Smooth muscle cell of the brain vasculature (primary cell): Measurements from ENCODE around the gene PLA1A.

Experiments used
- DNase-seq: peaks from one replicate; pipeline ENCODE4 v3.0.0-alpha.2; 2012; ENCODE audit warnings: low read depth, low spot score

PLA1A gene

GRCh38 chr3:119636891-119637611 lies 39.4 kb downstream of the PLA1A start:
- no peak for DNase-seq

GRCh38 chr3:119637679-119638477 lies 40.2 kb downstream of the PLA1A start:
- DNase-seq: no peak

DNA sequence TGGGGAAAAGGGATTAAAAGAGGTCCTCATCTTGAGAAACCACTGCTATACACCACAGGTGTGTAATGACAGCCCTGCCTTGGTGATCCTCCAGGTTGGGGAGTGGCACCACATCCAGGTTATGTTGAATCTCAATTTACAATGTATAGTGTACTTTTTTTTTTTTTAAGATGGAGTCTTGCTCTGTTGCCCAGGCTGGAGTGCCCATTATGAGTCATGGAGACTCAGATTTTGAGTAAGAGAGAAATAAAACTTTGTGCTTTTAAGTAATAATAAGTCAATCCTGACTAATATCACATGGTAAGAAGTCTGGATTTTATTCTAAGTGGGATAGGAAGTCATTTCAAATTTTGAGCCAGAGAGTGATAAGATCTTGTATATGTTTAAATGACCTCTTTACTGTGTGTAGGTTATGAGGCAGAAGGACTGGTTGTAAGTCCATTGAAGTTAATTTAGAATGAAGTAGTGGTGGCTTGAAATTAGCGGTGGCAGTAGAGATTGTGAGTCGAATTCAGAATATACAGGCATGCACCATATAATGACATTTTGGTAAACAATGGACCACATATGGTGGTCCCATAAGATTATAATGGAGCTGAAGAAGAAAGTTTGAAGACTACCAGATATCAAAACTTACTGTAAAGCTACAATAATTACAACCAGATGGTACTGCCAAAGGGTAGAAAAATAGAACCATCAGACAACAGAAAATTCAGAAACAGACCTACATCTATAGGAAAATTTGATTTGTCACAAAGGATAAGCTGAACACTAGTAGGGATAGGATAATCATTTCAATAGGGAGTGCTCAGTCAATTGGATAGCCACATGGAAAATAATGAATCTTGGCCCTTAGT lies 42.0 kb downstream of the PLA1A start:
- DNase-seq: no peak

DNA sequence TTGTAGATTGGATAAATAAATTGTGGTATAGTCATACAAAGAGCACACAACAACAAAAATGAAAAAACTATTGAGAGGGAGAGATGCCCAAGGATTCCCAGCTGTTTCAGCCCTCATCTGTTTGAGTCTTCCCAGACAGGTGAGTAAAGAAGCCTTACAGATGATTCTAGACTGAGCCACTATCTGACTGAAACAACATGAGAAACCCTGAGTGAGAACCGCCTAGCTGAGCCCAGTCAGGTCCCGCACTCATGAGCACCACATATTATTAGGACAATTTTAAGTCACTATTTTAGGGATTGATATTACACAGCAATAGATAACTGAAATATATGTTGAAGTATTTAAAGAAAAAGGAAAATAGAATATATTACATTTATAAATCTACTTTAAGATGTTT lies 43.7 kb downstream of the PLA1A start:
- DNase-seq: no peak

GRCh38 chr3:119642746-119643473 lies 45.2 kb downstream of the PLA1A start:
- no peak for DNase-seq

- DNase-seq: no peak
These were observed 45.8 kb downstream of the PLA1A start for GRCh38 chr3:119643528-119643927.

- DNase-seq: no peak
These were observed 46.8 kb downstream of the PLA1A start for GRCh38 chr3:119644481-119644880.

GRCh38 chr3:119645813-119646212 lies 48.1 kb downstream of the PLA1A start:
- no peak for DNase-seq

GRCh38 chr3:119647171-119647570 lies 49.5 kb downstream of the PLA1A start:
- DNase-seq: no peak

DNA sequence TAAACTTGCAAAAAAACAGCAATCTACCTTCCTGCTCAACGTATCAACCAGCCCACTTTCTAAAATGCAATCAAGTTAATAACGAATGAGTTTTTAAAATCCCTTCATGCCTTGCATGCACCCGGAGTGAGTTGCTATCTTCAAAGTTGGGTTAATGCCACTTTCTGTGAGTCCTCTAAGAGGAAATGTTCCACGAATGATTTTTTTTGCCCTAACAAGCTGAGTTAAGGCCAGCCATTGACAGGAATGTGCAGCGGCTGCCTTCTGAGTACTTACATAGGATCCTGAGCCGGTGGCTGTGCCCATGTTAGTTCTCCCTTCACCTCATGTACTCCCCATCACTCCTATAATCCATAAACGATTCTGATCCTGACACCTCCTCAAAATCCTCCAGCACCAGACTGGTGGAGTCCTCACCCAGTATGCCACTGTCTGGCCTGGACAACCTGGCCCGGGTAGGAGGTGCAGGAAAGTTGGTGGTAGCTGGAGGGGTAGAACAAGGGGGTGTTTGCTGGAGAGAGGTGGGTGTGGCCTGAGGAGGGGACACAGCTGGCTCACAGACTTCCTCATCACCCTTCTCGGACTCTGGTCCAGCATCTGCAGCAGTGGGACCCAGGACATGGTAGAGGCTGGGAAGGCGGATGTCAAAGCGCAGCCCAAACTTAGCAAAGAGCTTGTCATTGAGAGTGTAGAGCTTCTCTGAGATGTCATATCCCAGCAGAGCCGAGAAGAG lies 50.3 kb downstream of the PLA1A start:
- DNase-seq: no peak

GRCh38 chr3:119649761-119650160 lies 52.1 kb downstream of the PLA1A start:
- no peak for DNase-seq

DNA sequence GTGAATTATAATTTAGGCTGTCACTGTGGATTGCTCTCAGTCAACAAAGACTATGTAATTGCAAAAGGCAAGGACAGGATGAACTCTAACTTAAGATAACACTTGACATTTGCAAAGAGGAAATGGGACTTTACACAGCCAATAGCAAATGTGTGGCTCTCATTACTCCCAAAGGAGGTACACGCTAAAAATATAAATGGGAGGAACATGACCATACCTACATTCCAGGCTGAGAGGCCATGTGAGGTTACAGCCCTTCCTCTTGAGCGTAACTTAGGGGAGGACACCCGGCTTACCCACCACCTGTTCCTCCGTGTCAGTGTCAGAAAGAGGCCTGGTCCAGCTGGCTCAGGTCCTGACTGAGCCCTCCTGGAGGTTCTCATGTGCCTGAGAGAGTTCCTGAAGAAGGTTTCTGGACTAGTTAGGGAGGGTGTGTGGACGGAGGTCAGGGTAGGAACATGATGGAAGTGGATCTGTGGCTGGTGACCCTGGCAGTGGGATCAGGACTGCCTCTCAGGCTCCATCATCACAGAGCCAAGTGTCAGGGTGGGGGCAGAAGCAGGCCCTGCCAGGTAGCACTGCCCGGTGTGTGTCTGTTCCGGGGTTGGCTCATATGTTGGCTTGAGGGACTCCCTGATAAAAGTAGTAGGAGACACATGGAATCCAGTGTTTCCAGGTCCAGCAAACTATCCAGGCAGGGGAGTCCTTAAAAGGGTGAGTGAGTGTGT lies 54.8 kb downstream of the PLA1A start:
- DNase-seq: no peak

DNA sequence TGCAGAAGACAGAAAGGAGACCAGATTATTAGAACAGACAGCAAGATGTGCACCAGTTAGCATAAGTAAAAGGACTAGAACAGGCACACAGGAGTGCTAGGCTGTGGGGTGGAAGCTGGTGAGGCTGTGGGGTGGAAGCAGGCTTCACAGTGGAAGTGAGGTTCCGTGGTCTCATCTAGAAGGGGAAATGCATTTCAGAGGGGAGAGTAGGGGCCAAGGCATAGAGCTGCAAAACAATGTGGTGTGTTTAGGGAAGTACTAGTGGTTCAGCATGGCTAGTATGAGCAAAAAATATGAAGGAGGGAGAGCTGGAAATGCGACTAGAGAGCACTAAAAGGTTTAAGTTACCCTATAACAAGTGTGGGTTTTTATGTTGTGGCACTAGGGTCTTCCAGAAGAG lies 56.2 kb downstream of the PLA1A start:
- no peak for DNase-seq

DNA sequence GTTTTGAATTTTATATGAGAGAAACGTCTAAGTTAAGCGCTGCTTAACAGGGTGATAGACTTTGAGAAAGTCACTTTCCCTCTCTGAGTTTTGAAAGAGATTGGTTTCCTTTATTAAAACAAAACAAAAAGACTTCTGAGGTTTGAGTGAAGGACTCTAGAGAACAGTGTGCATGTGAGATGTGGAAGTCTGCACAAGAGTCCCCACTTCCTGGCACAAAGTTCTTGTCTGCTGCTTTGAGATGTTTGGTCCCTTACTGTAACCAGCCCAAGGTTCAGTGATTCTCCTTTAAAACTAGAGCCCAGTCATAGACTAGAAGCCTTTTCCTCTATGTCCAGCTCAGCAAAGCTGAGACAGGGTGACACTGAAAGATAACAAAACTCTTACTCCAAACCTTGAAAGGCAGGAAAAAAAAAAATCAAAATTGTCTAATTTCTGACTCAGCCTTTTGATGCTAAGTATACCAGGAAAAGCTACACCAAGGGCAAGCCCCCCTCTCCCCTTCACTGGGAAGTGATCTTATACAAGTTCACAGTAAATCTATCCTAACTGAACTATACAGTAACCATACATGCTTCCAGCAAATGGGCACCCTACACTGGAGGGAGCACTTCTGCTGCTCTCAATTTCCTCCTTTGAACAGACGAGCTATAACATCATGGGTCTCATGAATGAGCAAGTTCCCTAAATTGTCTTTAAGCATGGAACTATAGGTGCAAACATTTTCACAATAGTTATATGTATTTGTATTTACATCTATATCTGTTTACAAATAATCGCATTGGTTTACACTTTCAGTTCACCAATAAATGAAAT lies 60.4 kb downstream of the PLA1A start:
- no peak for DNase-seq

DNA sequence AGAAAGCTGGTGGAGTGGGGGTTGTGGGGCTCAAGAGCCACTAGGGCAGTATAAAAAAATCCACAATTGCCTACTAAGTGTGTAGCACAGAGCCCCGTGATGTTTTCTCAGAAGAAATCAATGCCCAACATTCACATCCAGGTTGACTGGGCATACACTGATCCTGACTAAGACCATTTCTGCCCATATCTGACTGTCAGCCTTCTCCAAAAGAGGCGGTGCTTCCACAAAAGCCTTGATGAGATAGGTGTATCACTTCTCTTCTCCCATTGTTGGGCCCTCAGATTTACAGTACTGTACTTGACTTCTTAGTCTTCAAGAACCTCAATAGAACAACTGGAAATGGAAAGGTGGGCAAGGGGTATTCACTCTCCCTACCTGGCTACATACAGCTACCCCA lies 61.3 kb downstream of the PLA1A start:
- no peak for DNase-seq

DNA sequence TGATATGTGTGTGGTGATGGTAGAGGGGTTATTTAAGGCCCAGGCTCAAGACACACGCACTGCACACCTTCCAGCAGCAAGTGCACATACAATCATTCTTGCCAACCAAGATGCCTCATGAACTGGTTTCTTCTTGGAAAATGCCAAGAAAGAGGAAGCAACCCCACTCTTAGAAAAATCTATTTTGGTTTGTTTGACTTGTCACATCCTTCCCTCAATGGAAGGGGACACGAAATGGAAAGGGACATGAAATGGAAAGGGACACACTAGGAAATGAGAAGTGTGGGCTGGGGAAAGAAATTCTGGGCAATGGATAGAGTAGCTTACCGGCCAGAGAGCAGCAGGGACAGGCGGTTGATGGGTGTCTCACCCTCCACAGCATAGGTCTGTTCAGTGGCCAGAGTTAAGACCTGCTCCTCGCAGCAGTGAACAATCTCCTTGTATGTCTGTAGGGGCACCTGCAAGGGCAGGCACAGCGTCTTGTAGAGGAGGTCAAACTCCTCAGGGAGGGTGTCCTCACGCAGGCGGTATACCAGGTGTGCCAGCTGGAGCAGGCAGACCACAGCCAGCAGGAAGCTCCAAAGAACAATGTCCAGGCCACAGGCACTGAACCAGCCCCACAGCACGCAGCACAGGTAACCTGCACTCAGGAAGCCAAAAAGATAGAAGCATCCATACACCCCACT lies 62.1 kb downstream of the PLA1A start:
- no peak for DNase-seq

DNA sequence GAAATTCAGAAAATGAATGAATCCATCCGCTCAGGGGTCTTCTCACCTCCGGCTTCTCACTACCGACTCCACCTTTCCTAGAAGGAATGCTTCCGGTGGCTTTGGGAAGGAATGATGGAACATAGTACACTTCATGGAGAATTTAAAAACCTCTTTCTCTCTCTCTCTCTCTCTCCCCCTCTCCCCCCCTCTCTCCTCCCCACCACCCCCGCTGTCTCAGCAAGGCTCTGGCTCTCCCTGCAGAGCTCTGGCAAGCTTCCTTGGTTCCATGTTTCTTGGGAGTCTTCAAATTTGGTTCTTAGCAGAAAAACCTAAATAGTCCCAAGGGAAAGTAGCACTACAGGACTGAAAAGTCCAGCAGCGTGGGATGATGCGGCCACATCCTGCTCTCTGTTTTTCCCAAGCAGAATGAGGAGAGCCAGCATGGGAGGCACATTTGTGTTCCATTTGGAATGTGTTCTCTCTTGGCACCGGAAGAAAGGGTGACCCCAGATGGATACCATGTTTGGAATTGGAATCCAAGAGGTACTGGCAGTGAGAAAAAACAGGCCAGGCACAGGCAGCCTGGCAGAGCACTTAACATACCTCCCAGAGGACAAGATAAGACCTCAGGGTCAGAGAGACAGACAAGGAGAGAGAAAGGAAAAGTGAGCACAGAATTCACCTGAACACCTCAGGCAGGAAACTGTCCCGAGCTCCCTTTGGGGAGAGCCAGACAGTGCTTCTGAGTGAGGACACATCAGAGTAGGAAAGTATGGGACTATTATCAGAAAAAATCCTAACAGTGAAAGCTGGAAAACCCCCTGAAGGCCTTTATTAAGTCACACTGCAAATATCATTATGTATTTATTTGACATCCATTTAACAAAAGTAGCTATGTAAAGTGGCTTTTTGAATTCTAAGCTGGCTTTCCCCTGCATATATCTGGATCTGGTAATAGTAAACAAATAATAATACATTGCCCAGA lies 63.1 kb downstream of the PLA1A start, which contains the start of gene POPDC2:
POPDC2 (minus strand) TSS at position 116 of the 967 bp plus-strand sequence. CDS start 166 bp downstream, outside the sequence.
- no peak for DNase-seq
